ENCODE measurements around the gene CARS2.
"Not testable (repeated sequence)": the region's sequence is repeated elsewhere in the genome, so short reads cannot be mapped to it uniquely, and the experiment has no call there.

The CARS2 gene, protein sequence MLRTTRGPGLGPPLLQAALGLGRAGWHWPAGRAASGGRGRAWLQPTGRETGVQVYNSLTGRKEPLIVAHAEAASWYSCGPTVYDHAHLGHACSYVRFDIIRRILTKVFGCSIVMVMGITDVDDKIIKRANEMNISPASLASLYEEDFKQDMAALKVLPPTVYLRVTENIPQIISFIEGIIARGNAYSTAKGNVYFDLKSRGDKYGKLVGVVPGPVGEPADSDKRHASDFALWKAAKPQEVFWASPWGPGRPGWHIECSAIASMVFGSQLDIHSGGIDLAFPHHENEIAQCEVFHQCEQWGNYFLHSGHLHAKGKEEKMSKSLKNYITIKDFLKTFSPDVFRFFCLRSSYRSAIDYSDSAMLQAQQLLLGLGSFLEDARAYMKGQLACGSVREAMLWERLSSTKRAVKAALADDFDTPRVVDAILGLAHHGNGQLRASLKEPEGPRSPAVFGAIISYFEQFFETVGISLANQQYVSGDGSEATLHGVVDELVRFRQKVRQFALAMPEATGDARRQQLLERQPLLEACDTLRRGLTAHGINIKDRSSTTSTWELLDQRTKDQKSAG

GRCh38 chr13:110705826-110706569, at the start of gene CARS2:
TSS of gene CARS2 (minus strand) at chr13:110706116. CDS start at chr13:110706093, 23 bp downstream.
- Histone ChIP-seq H3K27ac (ENCODE audit: low read depth, low read length) (peak within 1 kb of the TSS; percentile 90), H3K36me3 (ENCODE audit: insufficient read depth, low read length) (0 out of 2 replicates have a peak, but pooled peaks cover 12% of the 10 kb centered on the region), H3K4me3 (ENCODE audit: low read depth, low read length) (peak within 1 kb of the TSS; percentile 90), H2AFZ (ENCODE audit: low read length, unreplicated experiment) (peak within 1 kb of the TSS; percentile 56), H3K27me3 (ENCODE audit: insufficient read depth, low read length) (no peaks in the 10 kb centered on the region), H3K4me1 (ENCODE audit: control insufficient read depth, insufficient read depth, low read length, unreplicated experiment) (peaks cover 32% of the 10 kb centered on the region), H3K79me2 (ENCODE audit: control insufficient read depth, insufficient read depth, low read length, unreplicated experiment) (peaks cover 41% of the 10 kb centered on the region)

GRCh38 chr13:110748271-110748670, 42.4 kb upstream of the CARS2 start:
- Histone ChIP-seq H3K4me3 (ENCODE audit: low read depth, low read length) (no peak overlapping the region), H3K79me2 (ENCODE audit: control insufficient read depth, insufficient read depth, low read length, unreplicated experiment) (no peaks in the 10 kb centered on the region), H3K27me3 (ENCODE audit: insufficient read depth, low read length) (no peaks in the 10 kb centered on the region), H3K36me3 (ENCODE audit: insufficient read depth, low read length) (no peaks in the 10 kb centered on the region), H3K27ac (ENCODE audit: low read depth, low read length) (no peak overlapping the region), H3K4me1 (ENCODE audit: control insufficient read depth, insufficient read depth, low read length, unreplicated experiment) (no peaks in the 10 kb centered on the region), H2AFZ (ENCODE audit: low read length, unreplicated experiment) (no peak overlapping the region)

GRCh38 chr13:110746438-110746837, 40.5 kb upstream of the CARS2 start:
- Histone ChIP-seq H3K27ac (ENCODE audit: low read depth, low read length) (no peak overlapping the region), H3K27me3 (ENCODE audit: insufficient read depth, low read length) (no peaks in the 10 kb centered on the region), H3K4me3 (ENCODE audit: low read depth, low read length) (no peak overlapping the region), H3K36me3 (ENCODE audit: insufficient read depth, low read length) (no peaks in the 10 kb centered on the region), H3K79me2 (ENCODE audit: control insufficient read depth, insufficient read depth, low read length, unreplicated experiment) (no peaks in the 10 kb centered on the region), H3K4me1 (ENCODE audit: control insufficient read depth, insufficient read depth, low read length, unreplicated experiment) (no peaks in the 10 kb centered on the region), H2AFZ (ENCODE audit: low read length, unreplicated experiment) (no peak overlapping the region)

- H3K27me3 ChIP-seq (ENCODE audit: insufficient read depth, low read length) = no peaks in the 10 kb centered on the region
- no peak overlapping the region for H3K4me3 ChIP-seq (ENCODE audit: low read depth, low read length)
- H2AFZ ChIP-seq (ENCODE audit: low read length, unreplicated experiment) = no peak overlapping the region
- no peak overlapping the region for H3K27ac ChIP-seq (ENCODE audit: low read depth, low read length)
- H3K36me3 ChIP-seq (ENCODE audit: insufficient read depth, low read length) = no peaks in the 10 kb centered on the region
- no peaks in the 10 kb centered on the region for H3K79me2 ChIP-seq (ENCODE audit: control insufficient read depth, insufficient read depth, low read length, unreplicated experiment)
- H3K4me1 ChIP-seq (ENCODE audit: control insufficient read depth, insufficient read depth, low read length, unreplicated experiment) = no peaks in the 10 kb centered on the region
Measured at GRCh38 chr13:110743687-110744086, 37.8 kb upstream of the CARS2 start.

DNA sequence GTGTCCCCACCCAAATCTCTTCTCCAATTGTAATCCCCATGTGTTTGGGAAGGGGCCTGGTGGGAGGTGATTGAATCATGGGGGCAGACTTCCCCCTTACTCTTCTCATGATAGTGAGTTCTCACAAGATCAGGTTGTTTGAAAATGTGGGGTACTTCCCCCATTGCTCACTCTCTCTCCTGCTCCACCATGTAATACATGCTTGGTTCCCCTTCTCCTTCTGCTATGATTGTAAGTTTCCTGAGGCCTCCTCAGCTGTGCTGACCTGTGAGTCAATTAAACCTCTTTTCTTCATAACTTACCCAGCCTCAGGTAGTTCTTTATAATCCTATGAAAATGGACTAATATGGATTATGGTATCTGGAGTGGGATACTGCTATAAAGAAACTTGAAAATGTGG, 31.6 kb upstream of the CARS2 start:
- no peaks in the 10 kb centered on the region for H3K27me3 ChIP-seq (ENCODE audit: insufficient read depth, low read length)
- H3K36me3 ChIP-seq (ENCODE audit: insufficient read depth, low read length) = no peaks in the 10 kb centered on the region
- H2AFZ ChIP-seq (ENCODE audit: low read length, unreplicated experiment) = no peak overlapping the region
- H3K4me3 ChIP-seq (ENCODE audit: low read depth, low read length) = no peak overlapping the region
- no peak overlapping the region for H3K27ac ChIP-seq (ENCODE audit: low read depth, low read length)
- H3K4me1 ChIP-seq (ENCODE audit: control insufficient read depth, insufficient read depth, low read length, unreplicated experiment) = no peaks in the 10 kb centered on the region
- H3K79me2 ChIP-seq (ENCODE audit: control insufficient read depth, insufficient read depth, low read length, unreplicated experiment) = no peaks in the 10 kb centered on the region

GRCh38 chr13:110734561-110734960, 28.6 kb upstream of the CARS2 start:
- Histone ChIP-seq H3K27ac (ENCODE audit: low read depth, low read length) (no peak overlapping the region), H2AFZ (ENCODE audit: low read length, unreplicated experiment) (no peak overlapping the region), H3K27me3 (ENCODE audit: insufficient read depth, low read length) (no peaks in the 10 kb centered on the region), H3K79me2 (ENCODE audit: control insufficient read depth, insufficient read depth, low read length, unreplicated experiment) (no peaks in the 10 kb centered on the region), H3K4me1 (ENCODE audit: control insufficient read depth, insufficient read depth, low read length, unreplicated experiment) (no peaks in the 10 kb centered on the region), H3K4me3 (ENCODE audit: low read depth, low read length) (no peak overlapping the region), H3K36me3 (ENCODE audit: insufficient read depth, low read length) (no peaks in the 10 kb centered on the region)

GRCh38 chr13:110731072-110731471, 25.2 kb upstream of the CARS2 start:
- Histone ChIP-seq H3K27me3 (ENCODE audit: insufficient read depth, low read length) (no peaks in the 10 kb centered on the region), H3K79me2 (ENCODE audit: control insufficient read depth, insufficient read depth, low read length, unreplicated experiment) (no peaks in the 10 kb centered on the region), H3K36me3 (ENCODE audit: insufficient read depth, low read length) (no peaks in the 10 kb centered on the region), H3K27ac (ENCODE audit: low read depth, low read length) (no peak overlapping the region), H3K4me1 (ENCODE audit: control insufficient read depth, insufficient read depth, low read length, unreplicated experiment) (no peaks in the 10 kb centered on the region), H2AFZ (ENCODE audit: low read length, unreplicated experiment) (no peak overlapping the region), H3K4me3 (ENCODE audit: low read depth, low read length) (no peak overlapping the region)

- no peak overlapping the region for H2AFZ ChIP-seq (ENCODE audit: low read length, unreplicated experiment)
Measured at GRCh38 chr13:110726726-110727125, 20.8 kb upstream of the CARS2 start.

GRCh38 chr13:110726153-110726552, 20.2 kb upstream of the CARS2 start:
- not testable (repeated sequence) for H3K4me1 ChIP-seq (ENCODE audit: control insufficient read depth, insufficient read depth, low read length, unreplicated experiment); H2AFZ ChIP-seq (ENCODE audit: low read length, unreplicated experiment); H3K4me3 ChIP-seq (ENCODE audit: low read depth, low read length)

More at GRCh38 chr13:110726726-110727125, 20.8 kb upstream of the CARS2 start:
- Histone ChIP-seq H3K27me3 (ENCODE audit: insufficient read depth, low read length) (no peaks in the 10 kb centered on the region), H3K4me3 (ENCODE audit: low read depth, low read length) (no peak overlapping the region), H3K4me1 (ENCODE audit: control insufficient read depth, insufficient read depth, low read length, unreplicated experiment) (no peaks in the 10 kb centered on the region), H3K36me3 (ENCODE audit: insufficient read depth, low read length) (no peaks in the 10 kb centered on the region), H3K79me2 (ENCODE audit: control insufficient read depth, insufficient read depth, low read length, unreplicated experiment) (no peaks in the 10 kb centered on the region), H3K27ac (ENCODE audit: low read depth, low read length) (no peak overlapping the region)

DNA sequence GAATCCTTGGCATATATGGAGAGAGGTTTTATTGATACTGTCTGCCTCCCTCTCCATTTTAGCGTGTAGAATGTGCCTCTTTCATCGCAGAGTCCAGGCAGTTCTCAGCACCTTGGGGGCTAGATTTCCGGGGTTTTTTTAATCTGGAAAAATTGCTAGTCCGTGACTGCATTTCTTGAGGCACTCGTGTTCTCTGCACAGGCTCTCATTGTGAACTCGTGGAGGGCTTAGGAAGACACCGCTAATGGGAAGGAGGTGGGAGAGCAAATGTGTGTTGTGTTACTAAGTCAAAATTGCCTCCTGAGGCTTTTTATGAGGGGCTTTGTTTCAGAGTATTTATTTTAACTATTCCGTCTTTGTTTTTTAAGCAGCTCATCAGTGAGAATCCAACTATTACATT, 17.7 kb upstream of the CARS2 start:
- no peak overlapping the region for H3K4me3 ChIP-seq (ENCODE audit: low read depth, low read length)
- no peak overlapping the region for H3K27ac ChIP-seq (ENCODE audit: low read depth, low read length)
- no peaks in the 10 kb centered on the region for H3K36me3 ChIP-seq (ENCODE audit: insufficient read depth, low read length)
- H3K4me1 ChIP-seq (ENCODE audit: control insufficient read depth, insufficient read depth, low read length, unreplicated experiment) = no peaks in the 10 kb centered on the region
- H3K79me2 ChIP-seq (ENCODE audit: control insufficient read depth, insufficient read depth, low read length, unreplicated experiment) = peaks cover 12% of the 10 kb centered on the region
- no peaks in the 10 kb centered on the region for H3K27me3 ChIP-seq (ENCODE audit: insufficient read depth, low read length)
- H2AFZ ChIP-seq (ENCODE audit: low read length, unreplicated experiment) = no peak overlapping the region

More at GRCh38 chr13:110726153-110726552, 20.2 kb upstream of the CARS2 start:
- not testable (repeated sequence) for H3K79me2 ChIP-seq (ENCODE audit: control insufficient read depth, insufficient read depth, low read length, unreplicated experiment); H3K27ac ChIP-seq (ENCODE audit: low read depth, low read length); H3K27me3 ChIP-seq (ENCODE audit: insufficient read depth, low read length); H3K36me3 ChIP-seq (ENCODE audit: insufficient read depth, low read length)
